Measurements from ENCODE around the gene LYRM2. TPM values are rescaled to one million over a fixed set of nuclear protein-coding genes. Genes with fewer than 3 reads are reported as not detected.

LYRM2 gene
- total RNA-seq, 4 donors from 2014 or later = 18.3 to 33.4 (median 21.9) TPM

DNA sequence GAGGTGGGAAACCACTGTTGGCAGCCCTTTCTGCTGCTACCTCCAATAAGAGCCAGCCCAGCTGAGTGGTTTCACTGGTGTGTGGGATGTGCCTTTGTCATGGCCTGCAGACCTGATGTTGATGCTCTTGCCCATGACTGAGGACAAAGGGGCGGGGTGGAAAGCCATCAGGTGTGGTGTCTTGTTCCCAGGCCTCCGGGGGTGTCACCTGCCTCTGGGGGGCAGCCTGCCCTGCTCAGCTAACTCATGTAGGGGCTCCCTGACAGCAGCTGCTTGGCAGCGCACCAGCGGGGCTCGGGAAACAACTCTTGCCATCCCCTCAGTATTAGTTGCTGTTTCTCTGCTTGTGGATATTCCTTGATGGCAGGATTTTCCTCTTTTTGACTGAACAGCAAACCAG is 91.3 kb downstream of the LYRM2 start:
- H3K4me3 ChIP-seq = no peak overlapping the region
- no peaks in the 10 kb centered on the region for H3K36me3 ChIP-seq
- H3K9me3 ChIP-seq = no peaks in the 10 kb centered on the region
- H3K27ac ChIP-seq = no peak overlapping the region
- no peak for ATAC-seq
- no peaks in the 10 kb centered on the region for H3K4me1 ChIP-seq
- 20% methylated on average over 1 of the region's 5 CpGs; no CpG with 5 or more reads in 1 of the 2 donors for WGBS, 2 donors (ENCODE audit: low coverage in 1 of 2)
- no peak for TF ChIP-seq EP300 (IDR thresholded peaks at IDR 0.05)
- no peak for TF ChIP-seq POLR2AphosphoS5 (IDR thresholded peaks at IDR 0.05)
- TF ChIP-seq CTCF (IDR thresholded peaks at IDR 0.05) = no peak
- no peak for TF ChIP-seq POLR2A (IDR thresholded peaks at IDR 0.05)
- H3K27me3 ChIP-seq = no peaks in the 10 kb centered on the region

DNA sequence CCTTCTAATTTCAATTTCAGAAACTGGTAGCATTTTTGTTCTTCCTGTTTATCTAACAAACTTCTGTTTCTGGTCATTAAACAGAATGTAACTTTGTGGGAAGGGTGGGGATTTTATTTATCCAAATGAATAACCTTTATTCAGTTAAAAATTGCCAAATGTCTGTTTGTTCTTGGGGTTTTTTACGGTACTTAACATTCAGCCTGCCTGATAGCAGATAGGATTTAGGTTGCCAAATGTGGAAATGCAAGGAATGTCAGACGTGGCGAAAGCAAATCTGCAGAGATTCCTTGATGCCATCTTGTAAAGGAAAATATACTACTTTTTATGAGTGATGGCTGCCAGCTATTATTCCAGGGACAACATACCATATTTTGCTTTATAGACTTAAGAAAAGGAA is 95.7 kb downstream of the LYRM2 start:
- 60 to 84% methylated on average over 3 of the region's 3 CpGs for WGBS, 2 donors (ENCODE audit: low coverage in 1 of 2)
- Histone ChIP-seq H3K36me3 (no peaks in the 10 kb centered on the region), H3K4me3 (no peak overlapping the region), H3K4me1 (no peaks in the 10 kb centered on the region), H3K27me3 (no peaks in the 10 kb centered on the region), H3K9me3 (no peaks in the 10 kb centered on the region), H3K27ac (no peak overlapping the region)
- ATAC-seq = no peak
- TF ChIP-seq EP300 (IDR thresholded peaks at IDR 0.05) = no peak
- TF ChIP-seq POLR2A (IDR thresholded peaks at IDR 0.05) = no peak
- no peak for TF ChIP-seq CTCF (IDR thresholded peaks at IDR 0.05)
- TF ChIP-seq POLR2AphosphoS5 (IDR thresholded peaks at IDR 0.05) = no peak

DNA sequence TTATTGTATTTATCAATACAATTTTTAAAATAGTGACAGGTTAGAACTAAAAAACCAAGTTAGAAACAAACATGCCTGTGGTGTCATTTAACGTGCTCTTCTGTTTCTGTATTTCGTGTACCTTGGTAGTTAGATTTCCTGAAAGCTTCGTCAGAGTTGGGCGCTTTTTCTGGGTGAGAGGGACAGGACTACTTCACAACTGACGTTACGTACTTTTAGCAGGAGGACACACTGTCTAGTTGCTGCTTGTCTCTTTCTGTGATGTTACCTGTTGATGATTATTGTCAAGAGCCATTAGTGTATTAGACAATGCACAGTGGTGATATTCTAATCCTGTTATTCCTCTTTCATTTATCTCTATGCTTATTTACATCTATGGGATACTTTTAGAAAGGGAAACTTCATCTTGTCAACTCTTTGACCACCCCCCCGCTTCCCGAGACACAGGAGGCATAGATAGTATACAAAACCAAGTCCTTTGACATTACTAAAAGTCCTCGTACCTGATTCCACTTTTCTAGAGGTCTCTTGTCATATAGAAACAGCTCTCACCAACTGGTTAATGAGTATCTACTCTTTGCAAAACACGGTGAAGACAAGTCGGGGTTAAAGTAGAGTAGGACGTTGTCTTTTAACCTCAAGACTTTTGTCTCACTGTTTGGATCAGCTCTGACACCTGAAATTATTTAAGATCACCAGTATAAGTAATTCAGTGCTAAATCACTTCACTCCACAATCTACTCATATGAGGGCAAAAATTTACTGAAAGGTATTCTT is 96.3 kb downstream of the LYRM2 start:
- ATAC-seq = no peak
- H3K9me3 ChIP-seq = no peaks in the 10 kb centered on the region
- no peak overlapping the region for H3K27ac ChIP-seq
- no peaks in the 10 kb centered on the region for H3K4me1 ChIP-seq
- TF ChIP-seq POLR2A (IDR thresholded peaks at IDR 0.05) = no peak
- TF ChIP-seq POLR2AphosphoS5 (IDR thresholded peaks at IDR 0.05) = no peak
- no peak for TF ChIP-seq CTCF (IDR thresholded peaks at IDR 0.05)
- no peak for TF ChIP-seq EP300 (IDR thresholded peaks at IDR 0.05)
- H3K36me3 ChIP-seq = no peaks in the 10 kb centered on the region
- H3K4me3 ChIP-seq = no peak overlapping the region
- no peaks in the 10 kb centered on the region for H3K27me3 ChIP-seq
- 86 to 90% methylated on average over 10 to 12 of the region's 12 CpGs for WGBS, 2 donors (ENCODE audit: low coverage in 1 of 2)

- H3K27me3 ChIP-seq = no peaks in the 10 kb centered on the region
- H3K4me3 ChIP-seq = no peak overlapping the region
- WGBS, 2 donors (ENCODE audit: low coverage in 1 of 2) = 75 to 95% methylated on average over 2 of the region's 2 CpGs
- H3K9me3 ChIP-seq = no peaks in the 10 kb centered on the region
- H3K36me3 ChIP-seq = no peaks in the 10 kb centered on the region
- no peak for ATAC-seq
- TF ChIP-seq EP300 (IDR thresholded peaks at IDR 0.05) = no peak
- TF ChIP-seq POLR2AphosphoS5 (IDR thresholded peaks at IDR 0.05) = no peak
- no peak for TF ChIP-seq CTCF (IDR thresholded peaks at IDR 0.05)
- no peak for TF ChIP-seq POLR2A (IDR thresholded peaks at IDR 0.05)
- no peaks in the 10 kb centered on the region for H3K4me1 ChIP-seq
- no peak overlapping the region for H3K27ac ChIP-seq
Measured at GRCh38 chr6:89539779-89540178, 98.8 kb downstream of the LYRM2 start.

GRCh38 chr6:89536231-89536630 is 102.3 kb downstream of the LYRM2 start:
- Histone ChIP-seq H3K4me1 (no peaks in the 10 kb centered on the region), H3K27ac (no peak overlapping the region), H3K36me3 (no peaks in the 10 kb centered on the region), H3K27me3 (no peaks in the 10 kb centered on the region), H3K9me3 (no peaks in the 10 kb centered on the region), H3K4me3 (no peak overlapping the region)
- 80 to 84% methylated on average over 1 to 5 of the region's 5 CpGs for WGBS, 2 donors (ENCODE audit: low coverage in 1 of 2)
- TF ChIP-seq CTCF (IDR thresholded peaks at IDR 0.05) (no peak), POLR2AphosphoS5 (IDR thresholded peaks at IDR 0.05) (no peak), POLR2A (IDR thresholded peaks at IDR 0.05) (no peak), EP300 (IDR thresholded peaks at IDR 0.05) (no peak)
- no peak for ATAC-seq
